ENCODE results near the gene TRIO.
"Not testable (repeated sequence)": the region's sequence is repeated elsewhere in the genome, so short reads cannot be mapped to it uniquely, and the experiment has no call there.

The TRIO gene

DNA sequence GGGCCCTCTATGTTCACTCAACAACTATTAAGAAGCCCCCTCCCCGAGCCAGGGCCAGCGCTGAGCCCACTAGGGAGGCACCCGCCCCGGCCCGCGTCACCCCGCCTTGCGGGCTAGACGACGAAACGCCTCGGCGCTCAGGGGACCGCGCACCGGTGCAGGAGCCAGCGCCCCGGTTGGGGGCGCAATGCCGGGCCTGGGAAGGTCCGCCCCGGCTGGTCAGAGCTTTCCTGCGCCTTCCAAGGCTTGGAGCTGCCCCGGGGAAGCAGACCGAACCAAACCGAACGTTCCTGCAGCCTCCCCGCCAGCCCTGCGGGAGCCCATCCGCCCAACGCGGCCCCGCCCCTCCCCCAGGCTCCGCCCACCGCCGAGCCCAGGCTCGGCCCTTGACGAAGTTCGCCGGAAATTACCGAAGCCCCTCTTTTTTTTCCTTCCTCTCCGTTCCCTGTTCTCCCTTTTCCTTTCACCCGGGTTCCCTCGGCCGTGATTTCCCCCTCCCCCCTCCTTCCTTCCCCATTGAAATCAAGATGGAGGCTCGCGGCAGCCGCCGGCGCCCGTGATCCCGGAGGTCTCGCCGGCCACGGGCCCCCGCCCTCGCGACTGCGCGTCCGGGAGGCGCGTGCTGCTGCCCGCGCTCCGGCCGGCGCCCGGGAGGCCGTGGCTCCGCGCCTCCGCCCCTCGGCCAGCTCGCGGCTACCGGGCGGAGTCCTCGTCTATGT, at the start of gene TRIO:
Gene TRIO (plus strand): TSS at position 516 of the 719 bp plus-strand sequence. CDS start 384 bp downstream, outside the sequence.
- TF ChIP-seq, protein P1, sequence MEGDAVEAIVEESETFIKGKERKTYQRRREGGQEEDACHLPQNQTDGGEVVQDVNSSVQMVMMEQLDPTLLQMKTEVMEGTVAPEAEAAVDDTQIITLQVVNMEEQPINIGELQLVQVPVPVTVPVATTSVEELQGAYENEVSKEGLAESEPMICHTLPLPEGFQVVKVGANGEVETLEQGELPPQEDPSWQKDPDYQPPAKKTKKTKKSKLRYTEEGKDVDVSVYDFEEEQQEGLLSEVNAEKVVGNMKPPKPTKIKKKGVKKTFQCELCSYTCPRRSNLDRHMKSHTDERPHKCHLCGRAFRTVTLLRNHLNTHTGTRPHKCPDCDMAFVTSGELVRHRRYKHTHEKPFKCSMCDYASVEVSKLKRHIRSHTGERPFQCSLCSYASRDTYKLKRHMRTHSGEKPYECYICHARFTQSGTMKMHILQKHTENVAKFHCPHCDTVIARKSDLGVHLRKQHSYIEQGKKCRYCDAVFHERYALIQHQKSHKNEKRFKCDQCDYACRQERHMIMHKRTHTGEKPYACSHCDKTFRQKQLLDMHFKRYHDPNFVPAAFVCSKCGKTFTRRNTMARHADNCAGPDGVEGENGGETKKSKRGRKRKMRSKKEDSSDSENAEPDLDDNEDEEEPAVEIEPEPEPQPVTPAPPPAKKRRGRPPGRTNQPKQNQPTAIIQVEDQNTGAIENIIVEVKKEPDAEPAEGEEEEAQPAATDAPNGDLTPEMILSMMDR (IDR thresholded peaks at IDR 0.05; ENCODE audit: insufficient read depth, missing control alignments), result peak; percentile 6
- peak; percentile 71 for DNase-seq (ENCODE audit: insufficient read length, low spot score)
- no peak for FAIRE-seq

GRCh38 chr5:14097380-14097779, 45.8 kb upstream of the TRIO start:
- not testable (repeated sequence) for FAIRE-seq; DNase-seq (ENCODE audit: insufficient read length, low spot score)

- TF ChIP-seq, protein P1 (IDR thresholded peaks at IDR 0.05; ENCODE audit: insufficient read depth, missing control alignments), result no peak
- FAIRE-seq, result no peak
- no peak for DNase-seq (ENCODE audit: insufficient read length, low spot score)
Observed at GRCh38 chr5:14097998-14098471, 45.1 kb upstream of the TRIO start.

DNA sequence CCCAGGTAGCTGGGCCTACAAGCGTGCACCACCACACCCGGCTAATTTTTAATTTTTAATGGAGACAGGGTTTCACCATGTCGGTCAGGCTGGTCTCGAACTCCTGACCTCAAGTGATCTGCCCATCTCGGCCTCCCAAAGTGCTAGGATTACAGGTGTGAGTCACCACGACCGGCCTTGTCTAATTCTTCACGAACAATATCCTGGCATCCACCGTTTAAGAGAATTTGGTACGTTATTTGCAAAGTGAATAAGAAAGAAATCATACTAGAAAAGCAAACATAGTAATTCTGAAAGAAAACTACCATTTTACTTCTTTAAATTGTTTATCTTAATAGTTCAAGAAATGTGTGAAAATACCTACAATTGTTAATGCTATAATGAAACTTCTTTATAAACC, 42.9 kb upstream of the TRIO start:
- FAIRE-seq (no peak), DNase-seq (ENCODE audit: insufficient read length, low spot score) (no peak)
- TF ChIP-seq, protein P1 (IDR thresholded peaks at IDR 0.05; ENCODE audit: insufficient read depth, missing control alignments), result no peak

DNA sequence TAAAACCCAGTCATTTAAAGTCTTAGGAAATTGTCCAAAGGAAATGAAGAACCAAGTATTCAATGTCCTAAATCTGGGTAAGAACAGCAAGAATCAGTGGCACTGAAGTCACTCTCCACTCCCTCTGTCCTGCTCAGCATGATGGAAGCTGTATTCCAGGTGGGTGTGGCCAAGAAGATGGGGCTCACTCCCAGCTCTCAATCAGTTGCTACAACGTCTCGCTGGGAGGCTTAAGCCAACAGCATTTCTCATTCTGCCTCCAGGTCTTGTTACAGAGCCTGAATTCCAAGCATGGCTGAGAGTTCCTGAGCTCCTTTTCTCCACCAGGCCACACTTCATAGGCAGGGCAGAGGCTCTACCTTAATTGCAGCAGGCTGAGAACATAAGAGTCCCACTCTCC, 41.2 kb upstream of the TRIO start:
- TF ChIP-seq, protein P1 (IDR thresholded peaks at IDR 0.05; ENCODE audit: insufficient read depth, missing control alignments), result no peak
- DNase-seq (ENCODE audit: insufficient read length, low spot score) (no peak), FAIRE-seq (no peak)

GRCh38 chr5:14102666-14103065, 40.5 kb upstream of the TRIO start:
- no peak for FAIRE-seq
- TF ChIP-seq, protein P1 (IDR thresholded peaks at IDR 0.05; ENCODE audit: insufficient read depth, missing control alignments), result no peak
- DNase-seq (ENCODE audit: insufficient read length, low spot score), result no peak

DNA sequence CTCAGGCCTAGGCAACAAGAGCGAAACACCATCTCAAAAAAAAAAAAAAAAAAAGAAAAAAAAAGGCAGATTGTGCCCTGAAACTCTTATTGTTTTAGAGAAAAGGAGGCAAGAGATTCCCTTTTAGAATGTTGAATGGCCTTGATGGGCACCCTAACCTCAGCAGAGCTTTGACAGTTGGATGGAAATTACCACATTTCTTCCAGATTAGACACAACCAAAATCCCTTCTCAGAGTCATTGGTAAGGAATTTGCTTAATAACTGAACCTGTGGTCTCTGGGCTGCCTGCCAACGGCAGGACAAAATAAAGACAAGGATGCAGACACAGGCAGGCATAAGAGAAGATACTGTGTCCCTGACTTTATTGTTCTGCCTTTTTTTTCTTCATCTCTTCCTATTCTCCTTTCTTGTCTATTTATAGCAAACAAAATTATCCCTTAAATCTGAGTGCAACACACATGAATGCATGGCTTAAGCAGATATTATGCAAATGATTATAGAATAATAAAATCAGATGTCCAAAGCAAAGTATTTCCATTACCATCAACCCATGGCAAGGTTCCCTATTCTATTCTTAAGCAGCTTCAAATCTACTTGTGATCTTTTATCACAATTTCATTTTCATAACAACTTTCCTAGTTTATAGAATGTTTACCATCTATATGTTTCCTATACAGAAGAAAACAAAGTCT, 37.3 kb upstream of the TRIO start:
- TF ChIP-seq, protein P1 (IDR thresholded peaks at IDR 0.05; ENCODE audit: insufficient read depth, missing control alignments), result no peak
- DNase-seq (ENCODE audit: insufficient read length, low spot score) (no peak), FAIRE-seq (no peak)

Measured in D721Med (cell line).